HepG2 (cell line): Measurements from ENCODE around the gene ZSWIM7. TPM values are rescaled to one million over a fixed set of nuclear protein-coding genes. Genes with fewer than 3 reads are reported as not detected.

Source experiments
- AHDC1 ChIP-seq: sonication (generic); formaldehyde crosslinking; IDR thresholded peaks from 2 replicates; pipeline ENCODE4 v1.5.1; 2020; ENCODE audit warnings: mild to moderate bottlenecking, missing genetic modification reagents, borderline replicate concordance
- CBX2 ChIP-seq, 2 experiments: fragments of 200-600 bp in 1 of 2; sonication (generic); formaldehyde crosslinking in 1 of 2; IDR thresholded peaks; 2 replicates each; pipeline versions ENCODE4 v1.7.0 to v1.8.1; 2018 to 2022; ENCODE audit warnings: low read depth in 2 of 2, low read length in 1 of 2, mild to moderate bottlenecking in 1 of 2, missing genetic modification reagents in 1 of 2
- CBX5 ChIP-seq: sonication (generic); formaldehyde crosslinking; IDR thresholded peaks from 2 replicates; pipeline ENCODE4 v1.4.0; 2020; ENCODE audit warnings: missing genetic modification reagents, borderline replicate concordance
- CEBPB ChIP-seq: IDR thresholded peaks from 2 replicates; pipeline ENCODE4 v1.6.1; 2011; ENCODE audit warnings: low read depth, low read length, improper control_type of control experiment, borderline replicate concordance
- ELF4 ChIP-seq: sonication (generic); formaldehyde crosslinking; IDR thresholded peaks from 2 replicates; pipeline ENCODE4 v1.5.0; 2020; ENCODE audit warnings: missing genetic modification reagents, mild to moderate bottlenecking, moderate library complexity, borderline replicate concordance
- HOMEZ ChIP-seq: IDR thresholded peaks from 2 replicates; pipeline ENCODE4 v1.6.1; 2016; ENCODE audit warnings: low read depth
- MAFK ChIP-seq, 2 experiments: IDR thresholded peaks in 1 of 2; conservative IDR thresholded peaks in 1 of 2; 2 replicates each; pipeline ENCODE4 v1.6.1; 2011; ENCODE audit warnings: improper control_type of control experiment in 2 of 2, low read length in 2 of 2
- MBNL3 ChIP-seq: fragments of 250-450 bp; sonication (Bioruptor Pico); conservative IDR thresholded peaks from 2 replicates; pipeline ENCODE4 v1.8.0; 2022; ENCODE audit warnings: mild to moderate bottlenecking, inconsistent platforms
- MTA1 ChIP-seq: sonication (generic); formaldehyde crosslinking; IDR thresholded peaks from 2 replicates; pipeline ENCODE4 v1.4.0; 2020; ENCODE audit warnings: missing genetic modification reagents, mild to moderate bottlenecking, borderline replicate concordance
- RAD21 ChIP-seq: fragments of 450-650 bp; formaldehyde crosslinking; IDR thresholded peaks from 2 replicates; pipeline ENCODE4 v1.5.0; 2020; ENCODE audit warnings: mild to moderate bottlenecking
- REL ChIP-seq: sonication (generic); formaldehyde crosslinking; conservative IDR thresholded peaks from 2 replicates; pipeline ENCODE4 v1.8.0; 2022; ENCODE audit warnings: mild to moderate bottlenecking, missing genetic modification reagents, moderate library complexity
- RXRB ChIP-seq: IDR thresholded peaks from 2 replicates; pipeline ENCODE4 v1.6.1; 2016; ENCODE audit warnings: borderline replicate concordance, missing genetic modification reagents, missing compliant biosample characterization
- SALL2 ChIP-seq: sonication (generic); formaldehyde crosslinking; IDR thresholded peaks from 2 replicates; pipeline ENCODE4 v1.8.1; 2023; ENCODE audit warnings: mild to moderate bottlenecking, missing genetic modification reagents, inconsistent platforms
- SIN3A ChIP-seq: IDR thresholded peaks from 2 replicates; pipeline ENCODE4 v1.6.1; 2011; ENCODE audit warnings: low read depth, mild to moderate bottlenecking, control low read depth, low read length, borderline replicate concordance
- SMYD3 ChIP-seq: sonication (generic); formaldehyde crosslinking; IDR thresholded peaks from 2 replicates; pipeline ENCODE4 v1.8.1; 2023; ENCODE audit warnings: mild to moderate bottlenecking, missing genetic modification reagents
- ZBTB25 ChIP-seq: IDR thresholded peaks from 2 replicates; pipeline ENCODE4 v1.6.1; 2018; ENCODE audit warnings: missing genetic modification reagents
- ZBTB26 ChIP-seq: IDR thresholded peaks from 2 replicates; pipeline ENCODE4 v1.6.1; 2016; ENCODE audit warnings: missing compliant biosample characterization, missing genetic modification reagents, borderline replicate concordance
- ZBTB7A ChIP-seq: sonication (generic); formaldehyde crosslinking; IDR thresholded peaks from 2 replicates; pipeline ENCODE4 v1.8.0; 2022; ENCODE audit warnings: mild to moderate bottlenecking, missing genetic modification reagents
- ZBTB7B ChIP-seq: sonication (generic); formaldehyde crosslinking; IDR thresholded peaks from 2 replicates; pipeline ENCODE4 v1.4.0; 2020; ENCODE audit warnings: missing genetic modification reagents
- ZFP62 ChIP-seq: sonication (generic); formaldehyde crosslinking; IDR thresholded peaks from 2 replicates; pipeline ENCODE4 v1.4.0; 2020; ENCODE audit warnings: missing genetic modification reagents
- ZNF20 ChIP-seq: sonication (generic); formaldehyde crosslinking; IDR thresholded peaks from 2 replicates; pipeline ENCODE4 v1.4.0; 2020; ENCODE audit warnings: mild to moderate bottlenecking, moderate library complexity, missing genetic modification reagents
- polyA plus RNA-seq, 8 experiments: library from polyadenylated mRNA; depleted of rRNA in 3 of 8; stranded (reverse) in 7 of 8; unstranded in 1 of 8; fragments of >200 nt; fragmentation: Illumina TruSeq in 4 of 8; extraction: Trizol in 4 of 8; gene quantifications; 2 replicates each; pipeline versions ENCODE4 v1.2.1 to v1.2.3, GENCODE V29; 2011 to 2016; ENCODE audit warnings: low read depth in 4 of 8, missing spikeins in 1 of 8, mixed read lengths in 1 of 8; ENCODE audit not compliant: insufficient read depth in 1 of 8
- total RNA-seq, 5 experiments: library from RNA; depleted of rRNA; stranded (reverse); fragments of >200 nt; fragmentation: Illumina TruSeq; extraction: Trizol; gene quantifications; 2 replicates each; pipeline ENCODE4 v1.2.3, GENCODE V29; 2016; ENCODE audit warnings: low read depth in 1 of 5

The ZSWIM7 gene
- total and polyA plus RNA-seq, 2 of the 13 experiments (the other 11 are each of a cell fraction or from before 2014, with no cell fraction given) = 13.1 to 28.1 TPM

- peak; percentile 100 for TF ChIP-seq MAFK (conservative IDR thresholded peaks at IDR 0.05 in 1 of 2, IDR thresholded peaks at IDR 0.05 in 1 of 2; ENCODE audit: low read length in 2 of 2)
- TF ChIP-seq RAD21 (CRISPR knock-in tag) = no peak
- TF ChIP-seq SMYD3 (CRISPR knock-in tag) = no peak
- TF ChIP-seq ZBTB25 (CRISPR knock-in tag) = peak; percentile 60; the same call in 1 of the 2 replicates
- peak; percentile 30; the same call in 1 of the 2 replicates for TF ChIP-seq CBX5 (CRISPR knock-in tag)
- no peak for TF ChIP-seq MTA1
- peak; percentile 72 for TF ChIP-seq HOMEZ (CRISPR knock-in tag)
- TF ChIP-seq AHDC1 (CRISPR knock-in tag) = peak; percentile 60; the same call in 1 of the 2 replicates
- no peak for TF ChIP-seq ZNF20 (CRISPR knock-in tag)
- TF ChIP-seq SIN3A = no peak
- TF ChIP-seq ZBTB7B (CRISPR knock-in tag) = peak; percentile 47; the same call in 1 of the 2 replicates
- peak; percentile 30; the same call in 1 of the 2 replicates for TF ChIP-seq ZBTB26
- TF ChIP-seq ZBTB7A (CRISPR knock-in tag) = no peak
- TF ChIP-seq ELF4 (CRISPR knock-in tag) = no peak
- no peak for TF ChIP-seq CEBPB
- TF ChIP-seq ZFP62 (CRISPR knock-in tag) = no peak
- peak; percentile 57; the same call in 1 of the 2 replicates for TF ChIP-seq RXRB (CRISPR knock-in tag)
- TF ChIP-seq MBNL3 = no peak
- no peak for TF ChIP-seq REL
- TF ChIP-seq CBX2 (IDR thresholded peaks at IDR 0.05; ENCODE audit: low read depth, low read length) = no peak
- no peak for TF ChIP-seq CBX2 (CRISPR knock-in tag; IDR thresholded peaks at IDR 0.05; ENCODE audit: low read depth)
- TF ChIP-seq SALL2 (CRISPR knock-in tag) = no peak
Measured at GRCh38 chr17:16040710-16041251, 41.3 kb upstream of the ZSWIM7 start (continued).
